Measurements from ENCODE around the gene CRYGN. TPM values are rescaled to one million over a fixed set of nuclear protein-coding genes. Genes with fewer than 3 reads are reported as not detected.

CRYGN gene
- polyA plus RNA-seq, 1 of the 3 experiments (the other 2 are of a cell fraction), result not detected

DNA sequence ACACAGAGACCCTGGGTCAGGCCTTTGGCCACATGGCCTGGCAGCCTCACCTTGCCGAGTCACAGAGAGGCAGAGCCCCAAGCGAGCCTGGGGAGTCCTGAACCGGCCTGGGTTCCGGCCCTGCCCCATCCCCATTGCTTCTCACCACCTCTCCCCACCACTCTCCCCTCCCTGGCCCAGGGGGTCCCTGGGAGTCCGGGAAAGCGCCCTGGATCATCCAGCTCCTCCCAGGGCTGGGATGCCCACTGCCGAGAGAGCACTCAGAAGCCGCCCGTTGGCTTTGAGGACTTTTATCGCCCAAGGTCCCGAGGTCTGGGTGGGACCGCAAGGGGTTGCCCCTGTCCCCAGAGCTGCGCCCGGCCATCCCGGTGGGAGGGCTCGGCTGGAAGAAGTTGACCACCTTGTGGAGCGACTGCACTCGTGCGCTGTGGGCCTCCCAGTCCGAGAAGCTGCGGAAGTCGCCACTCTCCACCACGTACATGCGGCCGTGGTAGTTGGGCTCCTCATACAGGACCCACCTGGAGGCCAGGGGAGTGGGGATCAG is 8.1 kb downstream of the CRYGN start (continued):
- TF ChIP-seq, protein P1, sequence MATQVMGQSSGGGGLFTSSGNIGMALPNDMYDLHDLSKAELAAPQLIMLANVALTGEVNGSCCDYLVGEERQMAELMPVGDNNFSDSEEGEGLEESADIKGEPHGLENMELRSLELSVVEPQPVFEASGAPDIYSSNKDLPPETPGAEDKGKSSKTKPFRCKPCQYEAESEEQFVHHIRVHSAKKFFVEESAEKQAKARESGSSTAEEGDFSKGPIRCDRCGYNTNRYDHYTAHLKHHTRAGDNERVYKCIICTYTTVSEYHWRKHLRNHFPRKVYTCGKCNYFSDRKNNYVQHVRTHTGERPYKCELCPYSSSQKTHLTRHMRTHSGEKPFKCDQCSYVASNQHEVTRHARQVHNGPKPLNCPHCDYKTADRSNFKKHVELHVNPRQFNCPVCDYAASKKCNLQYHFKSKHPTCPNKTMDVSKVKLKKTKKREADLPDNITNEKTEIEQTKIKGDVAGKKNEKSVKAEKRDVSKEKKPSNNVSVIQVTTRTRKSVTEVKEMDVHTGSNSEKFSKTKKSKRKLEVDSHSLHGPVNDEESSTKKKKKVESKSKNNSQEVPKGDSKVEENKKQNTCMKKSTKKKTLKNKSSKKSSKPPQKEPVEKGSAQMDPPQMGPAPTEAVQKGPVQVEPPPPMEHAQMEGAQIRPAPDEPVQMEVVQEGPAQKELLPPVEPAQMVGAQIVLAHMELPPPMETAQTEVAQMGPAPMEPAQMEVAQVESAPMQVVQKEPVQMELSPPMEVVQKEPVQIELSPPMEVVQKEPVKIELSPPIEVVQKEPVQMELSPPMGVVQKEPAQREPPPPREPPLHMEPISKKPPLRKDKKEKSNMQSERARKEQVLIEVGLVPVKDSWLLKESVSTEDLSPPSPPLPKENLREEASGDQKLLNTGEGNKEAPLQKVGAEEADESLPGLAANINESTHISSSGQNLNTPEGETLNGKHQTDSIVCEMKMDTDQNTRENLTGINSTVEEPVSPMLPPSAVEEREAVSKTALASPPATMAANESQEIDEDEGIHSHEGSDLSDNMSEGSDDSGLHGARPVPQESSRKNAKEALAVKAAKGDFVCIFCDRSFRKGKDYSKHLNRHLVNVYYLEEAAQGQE (IDR thresholded peaks at IDR 0.05; ENCODE audit: low read depth, low read length), result no peak
- TF ChIP-seq EZH2phosphoT487 (IDR thresholded peaks at IDR 0.05; ENCODE audit: borderline replicate concordance, low read depth) (no peak), CHD2 (IDR thresholded peaks at IDR 0.05; ENCODE audit: low read length, partially characterized antibody) (no peak), ELF1 (IDR thresholded peaks at IDR 0.05) (no peak), TEAD4 (IDR thresholded peaks at IDR 0.05; ENCODE audit: borderline replicate concordance, insufficient read depth) (no peak), YY1 (IDR thresholded peaks at IDR 0.05; ENCODE audit: low read depth) (no peak), FOXM1 (IDR thresholded peaks at IDR 0.05; ENCODE audit: low read depth) (no peak)

DNA sequence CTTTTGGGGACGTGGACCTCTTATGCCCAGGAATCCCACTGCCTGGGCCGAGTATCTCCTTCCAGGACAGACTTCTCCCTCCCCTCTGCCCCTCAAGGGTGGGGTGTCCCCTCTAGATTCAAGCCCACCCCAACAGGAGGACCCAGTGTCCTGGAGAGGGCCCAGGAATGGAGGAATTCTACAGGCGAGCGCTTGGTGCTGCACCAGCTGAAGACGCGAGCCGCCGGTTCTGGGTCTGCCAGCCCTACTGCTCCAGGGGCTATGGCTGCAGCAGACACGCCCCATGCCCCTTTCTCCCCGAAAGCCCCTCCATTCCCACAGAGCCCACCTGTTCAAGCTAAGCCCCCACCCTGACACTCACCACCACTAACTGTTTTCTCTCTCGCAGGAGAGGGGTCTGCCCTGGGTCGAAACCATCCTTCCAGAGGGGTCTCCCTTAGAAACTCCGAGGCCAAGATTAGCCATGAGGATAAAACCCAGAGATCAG is 8.6 kb downstream of the CRYGN start:
- no peak for DNase-seq
- no peaks in the 10 kb centered on the region for H3K9me3 ChIP-seq
- no peaks in the 10 kb centered on the region for H4K20me1 ChIP-seq (ENCODE audit: insufficient read depth)
- H3K9me2 ChIP-seq, result no peaks in the 10 kb centered on the region
- H2AFZ ChIP-seq (ENCODE audit: low read depth), result no peak overlapping the region
- ChIA-PET CTCF (interaction anchor here (1.9 to 2.2 kb wide), 2 partner anchors 18 to 116 kb away, joined by 5 to 8 read pairs; no protein-coding TSS in a partner anchor), POLR2A (no interaction called here)
- no peak overlapping the region for H3K27ac ChIP-seq (ENCODE audit: low read depth in 2 of 2, low read length in 1 of 2)
- no peak overlapping the region for H3K4me3 ChIP-seq (ENCODE audit: low read depth in 2 of 2, low read length in 1 of 2)
- H3K9ac ChIP-seq, result no peak overlapping the region
- no peaks in the 10 kb centered on the region for H3K36me3 ChIP-seq (replicated peaks in 1 of 2; ENCODE audit: control insufficient read depth in 1 of 2, insufficient read depth in 2 of 2, low read length in 1 of 2)
- WGBS (ENCODE audit: low lambda C conversion rate), result 68% methylated on average over 9 of the region's 13 CpGs
- H3K4me2 ChIP-seq, result no peak overlapping the region
- H3F3A ChIP-seq (replicated peaks; ENCODE audit: insufficient read depth), result no peaks in the 10 kb centered on the region
- H3K79me2 ChIP-seq (ENCODE audit: insufficient read depth), result no peaks in the 10 kb centered on the region
- TF ChIP-seq, protein P2, sequence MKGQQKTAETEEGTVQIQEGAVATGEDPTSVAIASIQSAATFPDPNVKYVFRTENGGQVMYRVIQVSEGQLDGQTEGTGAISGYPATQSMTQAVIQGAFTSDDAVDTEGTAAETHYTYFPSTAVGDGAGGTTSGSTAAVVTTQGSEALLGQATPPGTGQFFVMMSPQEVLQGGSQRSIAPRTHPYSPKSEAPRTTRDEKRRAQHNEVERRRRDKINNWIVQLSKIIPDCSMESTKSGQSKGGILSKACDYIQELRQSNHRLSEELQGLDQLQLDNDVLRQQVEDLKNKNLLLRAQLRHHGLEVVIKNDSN (IDR thresholded peaks at IDR 0.05; ENCODE audit: borderline replicate concordance, low read depth), result no peak
- TF ChIP-seq FOXJ3 (CRISPR knock-in tag; IDR thresholded peaks at IDR 0.05) (no peak), SIN3A (IDR thresholded peaks at IDR 0.05; ENCODE audit: borderline replicate concordance, low read depth, low read length) (no peak), NFIC (IDR thresholded peaks at IDR 0.05; ENCODE audit: borderline replicate concordance) (no peak), TAF1 (IDR thresholded peaks at IDR 0.05; ENCODE audit: borderline replicate concordance, low read depth, low read length) (no peak), CHD2 (IDR thresholded peaks at IDR 0.05; ENCODE audit: low read length, partially characterized antibody) (no peak), FOSL2 (IDR thresholded peaks at IDR 0.05; ENCODE audit: borderline replicate concordance, low read depth) (no peak), JUND (IDR thresholded peaks at IDR 0.05) (no peak), RCOR1 (IDR thresholded peaks at IDR 0.05; ENCODE audit: low read length) (no peak)
- TF ChIP-seq, protein P3, sequence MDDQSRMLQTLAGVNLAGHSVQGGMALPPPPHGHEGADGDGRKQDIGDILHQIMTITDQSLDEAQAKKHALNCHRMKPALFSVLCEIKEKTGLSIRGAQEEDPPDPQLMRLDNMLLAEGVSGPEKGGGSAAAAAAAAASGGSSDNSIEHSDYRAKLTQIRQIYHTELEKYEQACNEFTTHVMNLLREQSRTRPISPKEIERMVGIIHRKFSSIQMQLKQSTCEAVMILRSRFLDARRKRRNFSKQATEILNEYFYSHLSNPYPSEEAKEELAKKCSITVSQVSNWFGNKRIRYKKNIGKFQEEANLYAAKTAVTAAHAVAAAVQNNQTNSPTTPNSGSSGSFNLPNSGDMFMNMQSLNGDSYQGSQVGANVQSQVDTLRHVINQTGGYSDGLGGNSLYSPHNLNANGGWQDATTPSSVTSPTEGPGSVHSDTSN (IDR thresholded peaks at IDR 0.05), result no peak
- TF ChIP-seq, protein P4, sequence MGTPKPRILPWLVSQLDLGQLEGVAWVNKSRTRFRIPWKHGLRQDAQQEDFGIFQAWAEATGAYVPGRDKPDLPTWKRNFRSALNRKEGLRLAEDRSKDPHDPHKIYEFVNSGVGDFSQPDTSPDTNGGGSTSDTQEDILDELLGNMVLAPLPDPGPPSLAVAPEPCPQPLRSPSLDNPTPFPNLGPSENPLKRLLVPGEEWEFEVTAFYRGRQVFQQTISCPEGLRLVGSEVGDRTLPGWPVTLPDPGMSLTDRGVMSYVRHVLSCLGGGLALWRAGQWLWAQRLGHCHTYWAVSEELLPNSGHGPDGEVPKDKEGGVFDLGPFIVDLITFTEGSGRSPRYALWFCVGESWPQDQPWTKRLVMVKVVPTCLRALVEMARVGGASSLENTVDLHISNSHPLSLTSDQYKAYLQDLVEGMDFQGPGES (IDR thresholded peaks at IDR 0.05; ENCODE audit: low read depth, low read length), result no peak
- TF ChIP-seq, protein P1 (IDR thresholded peaks at IDR 0.05; ENCODE audit: low read depth, low read length), result no peak
- H3K4me1 ChIP-seq (ENCODE audit: control insufficient read depth in 1 of 2, insufficient read depth in 2 of 2, low read depth in 1 of 2, low read length in 1 of 2), result peaks cover 8 to 17% of the 10 kb centered on the region in 2 experiments; a peak in 1 of 4 replicates
- H3K27me3 ChIP-seq (ENCODE audit: insufficient read depth), result no peaks in the 10 kb centered on the region

All from SK-N-SH (cell line).